A549 (cell line): ENCODE measurements around the gene CHN1. TPM values are rescaled to one million over a fixed set of nuclear protein-coding genes. Genes with fewer than 3 reads are reported as not detected.

Source experiments
- ATAC-seq, 2 experiments: fragments of 200-7000 bp in 1 of 2; fragments of >200 bp in 1 of 2; cut with Nextera tagmentation in 1 of 2; cut with Tn5 transposase in 1 of 2; 3 replicates each; pipeline versions ENCODE4 v1.8.0 to v1.9.1; 2018 to 2020; ENCODE audit warnings: mild to moderate bottlenecking in 1 of 2, moderate library complexity in 1 of 2
- CTCF ChIA-PET: fragments of 300-600 bp; sonication (Branson Sonifier 250); formaldehyde crosslinking; extraction: SDS; loops from one replicate; lab custom pipeline; 2021; ENCODE audit warnings: antibody characterized with exemption, inconsistent platforms; lab: Yijun Ruan, JAX
- POLR2A ChIA-PET: fragments of 350-600 bp; formaldehyde crosslinking; extraction: SDS; loops from one replicate; lab custom pipeline; 2021; ENCODE audit warnings: antibody characterized with exemption, inconsistent platforms; lab: Yijun Ruan, JAX
- DNase-seq, 2 experiments: peaks; one replicate each; pipeline versions ENCODE4 v3.0.0 to v3.0.0-alpha.2; 2011 to 2016; ENCODE audit warnings: low read depth in 1 of 2, low spot score in 1 of 2
- FAIRE-seq: peaks from 2 replicates; lab custom pipeline; 2011; peaks lifted over from hg19 to GRCh38; lab: Jason Lieb, UNC
- H3K27ac ChIP-seq, 2 experiments: fragments of >200 bp; sonication (Bioruptor Twin); formaldehyde crosslinking; 3 replicates each; pipeline ENCODE4 v1.5.1; 2016 to 2017
- H3K4me1 ChIP-seq: fragments of >200 bp; sonication (Bioruptor Twin); formaldehyde crosslinking; 3 replicates; pipeline ENCODE4 v1.6.1; 2016
- H3K4me2 ChIP-seq: fragments of >200 bp; sonication (Bioruptor Twin); formaldehyde crosslinking; 3 replicates; pipeline ENCODE4 v1.6.1; 2016
- H3K4me3 ChIP-seq: fragments of >200 bp; sonication (Bioruptor Twin); formaldehyde crosslinking; 3 replicates; pipeline ENCODE4 v1.5.1; 2016
- H3K9me3 ChIP-seq: fragments of >200 bp; sonication (Bioruptor Twin); formaldehyde crosslinking; 3 replicates; pipeline ENCODE4 v1.6.1; 2016
- CTCF ChIP-seq: fragments of >200 bp; sonication (Bioruptor Twin); formaldehyde crosslinking; IDR thresholded peaks from 3 replicates; pipeline ENCODE4 v1.5.1; 2016
- ELK1 ChIP-seq: fragments of 150-350 bp; IDR thresholded peaks from 2 replicates; pipeline ENCODE4 v1.6.1; 2014; ENCODE audit warnings: low read depth, mild to moderate bottlenecking, low read length
- FOXS1 ChIP-seq: fragments of 250-450 bp; sonication (Bioruptor Pico); IDR thresholded peaks from 2 replicates; pipeline ENCODE4 v1.5.0; 2020; ENCODE audit warnings: mild to moderate bottlenecking, moderate library complexity
- GATA3 ChIP-seq: IDR thresholded peaks from 2 replicates; pipeline ENCODE4 v1.6.1; 2012; ENCODE audit warnings: borderline replicate concordance
- HOXA7 ChIP-seq: fragments of 250-450 bp; sonication (Bioruptor Pico); IDR thresholded peaks from 2 replicates; pipeline ENCODE4 v1.5.0; 2020; ENCODE audit warnings: mild to moderate bottlenecking, moderate library complexity
- HOXB13 ChIP-seq: fragments of 250-450 bp; sonication (Bioruptor Pico); IDR thresholded peaks from 2 replicates; pipeline ENCODE4 v1.5.0; 2020; ENCODE audit warnings: low read depth, mild to moderate bottlenecking, moderate library complexity
- JUNB ChIP-seq: fragments of >200 bp; sonication (Bioruptor Twin); formaldehyde crosslinking; IDR thresholded peaks from 2 replicates; pipeline ENCODE4 v1.6.1; 2016
- MAFK ChIP-seq: fragments of 450-650 bp; IDR thresholded peaks from 2 replicates; pipeline ENCODE4 v1.6.1; 2014; ENCODE audit not compliant: partially characterized antibody
- MAX ChIP-seq: IDR thresholded peaks from 2 replicates; pipeline ENCODE4 v1.6.1; 2012
- POLR2A ChIP-seq: IDR thresholded peaks from 2 replicates; pipeline ENCODE4 v1.6.1; 2012; ENCODE audit warnings: mild to moderate bottlenecking, low read length
- POLR2AphosphoS2 ChIP-seq: conservative IDR thresholded peaks from 2 replicates; pipeline ENCODE4 v1.6.1; 2012; ENCODE audit warnings: low read length, improper control_type of control experiment, inconsistent platforms
- REST ChIP-seq: fragments of 200-600 bp; sonication (generic); IDR thresholded peaks from 2 replicates; pipeline ENCODE4 v1.6.1; 2016; ENCODE audit warnings: antibody characterized with exemption, mild to moderate bottlenecking, moderate library complexity
- TP53 ChIP-seq: fragments of 250-450 bp; sonication (Bioruptor Pico); IDR thresholded peaks from 2 replicates; pipeline ENCODE4 v1.5.0; 2021; ENCODE audit warnings: mild to moderate bottlenecking, moderate library complexity
- USF2 ChIP-seq: fragments of 450-650 bp; IDR thresholded peaks from 2 replicates; pipeline ENCODE4 v1.6.1; 2014; ENCODE audit warnings: antibody characterized with exemption
- ZSCAN20 ChIP-seq: fragments of 250-450 bp; sonication (Bioruptor Pico); IDR thresholded peaks from 2 replicates; pipeline ENCODE4 v1.8.0; 2022; ENCODE audit warnings: mild to moderate bottlenecking, moderate library complexity
- WGBS: methylation state at CpG from one replicate; pipeline ENCODE4 v1.1.6; 2017; ENCODE audit errors: missing lambda C conversion rate; 5-methylcytosine and 5-hydroxymethylcytosine counted together
- polyA plus RNA-seq, 4 experiments: library from polyadenylated mRNA; depleted of rRNA in 3 of 4; stranded (reverse); fragments of >200 nt; fragmentation: RNase III in 1 of 4; extraction: RNeasy Plus Mini Kit Qiagen cat#74134 plus additional on column Dnase treatment in 1 of 4; gene quantifications; 2 replicates in 3 of 4; 3 replicates in 1 of 4; pipeline ENCODE4 v1.2.3, GENCODE V29; 2011 to 2017

Gene CHN1
- polyA plus RNA-seq, 2 of the 4 experiments (the other 2 are of a cell fraction): 20.9 to 46.6 TPM

GRCh38 chr2:175022923-175023322 lies 17.7 kb upstream of the CHN1 start (continued):
- no peak for TF ChIP-seq REST
- no peak for TF ChIP-seq FOXS1
- TF ChIP-seq GATA3: no peak
- no peak for TF ChIP-seq MAFK
- TF ChIP-seq ELK1: no peak
- no peak for TF ChIP-seq JUNB
- no peak for TF ChIP-seq HOXA7 (CRISPR knock-in tag)
- TF ChIP-seq USF2: no peak

GRCh38 chr2:175019566-175020327 lies 14.6 kb upstream of the CHN1 start:
- H3K4me1 ChIP-seq: no peaks in the 10 kb centered on the region
- no peak overlapping the region for H3K4me2 ChIP-seq
- 59% methylated on average over 2 of the region's 2 CpGs for WGBS
- TF ChIP-seq MAX: no peak
- TF ChIP-seq CTCF: no peak
- no peak for TF ChIP-seq POLR2A
- TF ChIP-seq POLR2AphosphoS2: no peak
- no peak for TF ChIP-seq TP53 (CRISPR knock-in tag)
- no peak for TF ChIP-seq ZSCAN20 (CRISPR knock-in tag)
- no peak for TF ChIP-seq HOXB13 (CRISPR knock-in tag)
- H3K27ac ChIP-seq: no peak overlapping the region
- H3K9me3 ChIP-seq: no peaks in the 10 kb centered on the region
- FAIRE-seq: no peak
- no peak for DNase-seq
- POLR2A ChIA-PET: no interaction called here
- CTCF ChIA-PET: interaction anchor here (1.3 kb wide), 1 partner anchor 14 kb away, joined by 3 read pairs; no protein-coding TSS in a partner anchor
- ATAC-seq: no peak
- H3K4me3 ChIP-seq: no peak overlapping the region
